G401.6 (cell line): ENCODE data around the gene HUNK.
"Not testable (repeated sequence)": the region's sequence is repeated elsewhere in the genome, so short reads cannot be mapped to it uniquely, and the experiment has no call there.

Experiments used
- FAIRE-seq: peaks from 2 replicates; lab custom pipeline; 2012; peaks lifted over from hg19 to GRCh38; lab: Jason Lieb, UNC

HUNK gene

DNA sequence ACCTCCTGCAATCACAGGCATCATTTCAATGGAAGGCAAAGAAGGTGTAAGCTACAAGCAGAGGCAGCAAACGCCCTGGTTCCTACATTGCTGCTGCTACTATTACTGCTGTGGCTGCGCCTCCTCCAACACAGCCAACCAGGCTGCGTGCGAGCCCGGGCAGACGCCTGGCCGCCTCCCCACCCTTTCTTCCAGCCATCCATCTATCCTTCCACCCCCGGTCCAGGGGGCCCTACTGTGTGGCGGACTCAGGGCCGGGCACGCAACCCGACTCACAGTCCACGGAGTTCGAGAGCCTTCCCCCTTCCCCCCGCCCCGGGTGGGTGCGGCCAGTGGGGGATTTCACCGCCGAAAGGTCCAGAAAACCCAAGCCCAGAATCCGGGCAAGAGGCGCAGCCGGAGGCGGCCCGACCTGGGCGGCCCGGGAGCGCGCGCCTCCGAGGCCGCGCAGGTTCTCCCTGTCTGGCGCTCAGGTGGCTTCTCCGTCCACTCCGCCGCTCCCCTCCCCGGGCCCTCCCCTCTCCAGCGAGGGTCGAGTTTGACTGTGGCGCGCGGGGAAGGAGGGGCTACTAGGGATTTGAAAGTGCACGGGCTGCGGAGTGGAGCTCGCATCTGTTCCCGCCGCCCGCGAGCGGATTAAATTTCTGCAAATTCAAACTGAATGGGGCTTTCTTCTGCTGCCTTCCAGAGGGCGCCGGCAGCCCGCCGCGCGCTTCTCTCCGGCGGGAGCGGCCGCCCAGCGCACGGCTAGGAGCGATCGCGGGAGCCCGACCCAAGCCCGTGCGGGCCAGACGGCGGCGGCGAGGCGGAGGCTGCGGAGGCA, at the start of gene HUNK:
Gene HUNK (plus strand): TSS at position 569 of the 823 bp plus-strand sequence. CDS start 655 bp downstream, outside the sequence.
- no peak for FAIRE-seq

DNA sequence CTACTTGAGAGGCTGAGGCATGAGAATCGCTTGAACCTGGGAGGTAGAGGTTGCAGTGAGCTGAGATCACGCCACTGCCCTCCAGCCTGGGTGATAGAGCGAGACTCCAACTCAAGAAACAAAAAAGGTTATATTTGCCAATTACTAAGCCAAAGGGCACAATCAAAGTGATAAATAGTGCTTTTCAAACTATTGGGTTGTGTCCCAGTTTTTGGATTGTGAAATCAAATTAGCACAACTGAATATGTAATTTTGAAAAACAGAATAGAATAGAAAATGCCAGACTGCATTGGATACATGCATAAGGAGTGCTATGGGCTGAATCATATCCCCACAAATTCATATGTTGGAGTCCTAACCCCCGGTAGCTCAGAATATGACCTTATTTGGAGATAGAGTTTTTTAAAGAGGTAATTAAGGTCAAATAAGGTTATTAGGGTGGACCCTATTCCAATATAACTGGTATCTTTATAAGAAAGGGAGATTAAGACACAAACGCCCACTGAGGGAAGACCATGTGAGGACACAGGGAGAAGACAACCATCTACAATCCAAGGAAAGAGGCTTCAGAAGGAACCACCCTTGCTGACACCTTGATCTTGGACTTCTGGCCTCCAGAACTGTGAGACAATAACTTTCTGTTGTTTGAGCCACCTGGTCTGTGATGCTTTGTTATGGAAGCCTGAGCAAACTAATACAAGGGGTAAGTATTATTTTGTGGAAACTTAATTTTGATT, 42.9 kb upstream of the HUNK start:
- FAIRE-seq, result no peak

DNA sequence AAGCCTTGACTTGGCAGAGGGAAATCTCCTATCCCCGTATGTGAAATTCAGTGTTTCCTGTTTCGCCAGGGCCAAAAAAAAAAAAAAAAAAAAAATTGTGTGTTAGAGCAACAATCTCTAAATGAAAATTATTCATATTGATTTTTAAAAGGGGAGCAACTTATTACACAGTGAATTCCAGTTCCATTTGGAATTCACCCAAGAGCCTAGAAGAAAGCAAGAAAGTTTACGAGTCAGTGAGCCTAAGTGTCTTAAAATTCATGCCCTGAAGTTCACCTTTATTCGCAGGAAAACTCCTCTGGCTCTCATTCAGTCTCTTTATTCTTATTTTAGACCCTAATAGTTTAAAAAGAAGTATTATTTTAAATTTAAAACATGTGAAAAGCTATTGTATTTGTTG, 42.1 kb upstream of the HUNK start:
- no peak for FAIRE-seq

DNA sequence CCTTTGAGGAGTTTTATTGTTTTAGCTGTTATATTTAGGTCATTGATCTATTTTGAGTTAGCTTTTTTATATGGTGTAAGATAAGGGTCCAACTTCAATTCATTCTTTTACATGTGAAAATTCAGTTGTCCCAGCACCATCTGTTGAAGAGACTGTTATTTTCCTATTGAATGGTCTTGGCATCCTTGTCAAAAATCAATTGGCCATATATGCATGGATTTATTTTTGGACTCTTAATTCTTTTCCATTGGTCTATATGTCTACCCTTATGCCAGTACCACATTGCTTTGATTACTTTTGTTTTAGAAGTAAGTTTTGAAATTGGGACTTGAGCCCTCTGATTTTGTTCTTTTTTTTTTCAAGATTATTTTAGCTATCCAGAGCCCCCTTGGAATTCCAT, 35.8 kb upstream of the HUNK start:
- no peak for FAIRE-seq

DNA sequence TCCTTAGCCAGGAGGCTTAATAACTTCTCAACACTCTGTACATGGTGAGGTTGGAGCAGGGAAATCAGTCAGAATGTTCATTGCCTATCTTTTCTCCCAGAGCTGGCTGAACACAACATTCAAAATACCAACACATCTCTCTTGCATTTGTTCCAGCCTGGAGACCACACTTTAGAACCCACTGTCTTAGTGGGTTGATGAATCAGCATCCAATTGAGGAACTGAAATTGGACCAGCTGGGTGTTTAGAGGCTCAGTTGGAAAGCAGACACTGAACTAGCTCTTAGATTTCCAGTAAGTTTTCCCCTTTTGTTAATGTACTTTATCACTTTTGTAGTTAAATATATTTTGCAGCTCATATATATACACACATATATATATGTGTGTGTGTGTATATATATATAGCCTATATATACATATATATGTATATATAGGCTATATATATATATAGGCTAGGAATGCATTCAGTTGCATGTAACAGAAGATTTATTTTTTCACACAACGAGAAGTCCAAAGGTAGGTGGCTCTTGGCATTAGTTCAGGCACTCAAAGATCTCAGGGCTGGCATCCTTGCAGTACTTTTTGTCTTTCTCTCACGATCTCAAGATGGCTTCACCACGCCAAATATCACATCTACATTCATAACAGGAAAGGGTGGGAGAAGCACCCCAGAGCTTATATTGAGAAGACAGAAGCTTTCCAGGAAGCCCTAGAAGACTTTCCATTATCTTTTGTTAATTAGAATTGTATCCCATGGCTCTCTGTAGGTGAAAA, 35.0 kb upstream of the HUNK start:
- no peak for FAIRE-seq

DNA sequence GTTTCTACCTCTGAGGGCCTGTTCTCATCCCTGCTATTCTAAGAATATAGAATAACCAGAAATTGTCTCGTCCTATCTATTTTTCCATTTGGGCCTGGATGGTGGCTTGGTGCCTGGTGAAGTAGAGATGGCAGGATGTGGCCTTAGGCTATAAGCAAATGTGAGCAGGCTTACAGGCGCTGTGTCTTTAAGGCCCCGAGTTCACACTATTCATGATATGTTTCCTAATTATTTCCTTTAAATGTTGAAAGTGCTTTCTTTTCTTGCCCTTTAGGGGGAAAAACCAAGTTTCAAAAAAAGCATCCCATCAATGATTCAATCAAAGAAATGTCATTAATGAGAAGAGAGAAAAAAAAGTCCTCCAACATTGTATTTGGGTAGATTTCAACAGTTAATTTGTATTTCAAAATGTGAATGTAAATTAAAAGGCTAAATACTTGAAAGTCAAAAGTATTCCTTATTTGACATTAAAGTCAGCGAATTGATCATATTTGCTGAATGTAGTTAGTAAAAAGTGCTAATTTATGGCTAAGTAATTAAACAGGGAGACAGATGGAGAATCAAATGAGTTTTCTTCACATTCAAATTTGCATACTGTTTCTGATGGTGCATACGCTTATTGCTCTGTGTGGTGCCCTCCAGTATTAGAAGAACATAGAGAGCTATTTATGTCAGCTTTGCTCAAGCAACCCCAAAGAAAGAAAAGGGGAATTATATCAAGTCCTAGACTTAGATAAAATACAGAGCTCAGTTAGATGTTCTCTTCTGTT, 34.0 kb upstream of the HUNK start:
- no peak for FAIRE-seq

DNA sequence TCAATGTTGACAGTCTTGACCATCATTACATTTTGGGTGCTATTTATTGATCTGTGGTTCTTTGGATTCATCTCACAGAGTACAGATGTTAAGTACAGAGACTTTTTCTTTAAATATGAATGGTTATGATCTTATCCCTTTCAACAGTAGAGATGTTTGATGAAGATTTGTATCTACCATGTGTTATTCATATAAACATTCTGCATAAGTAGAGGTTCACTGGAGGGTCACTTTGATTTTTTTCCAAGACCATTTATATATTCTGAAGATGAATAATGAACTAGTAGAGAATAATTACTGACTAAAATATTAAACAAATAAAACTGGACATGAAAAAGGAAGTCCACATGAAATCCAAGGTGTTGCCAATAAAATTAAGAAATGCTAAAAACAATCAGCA, 28.6 kb upstream of the HUNK start:
- no peak for FAIRE-seq

DNA sequence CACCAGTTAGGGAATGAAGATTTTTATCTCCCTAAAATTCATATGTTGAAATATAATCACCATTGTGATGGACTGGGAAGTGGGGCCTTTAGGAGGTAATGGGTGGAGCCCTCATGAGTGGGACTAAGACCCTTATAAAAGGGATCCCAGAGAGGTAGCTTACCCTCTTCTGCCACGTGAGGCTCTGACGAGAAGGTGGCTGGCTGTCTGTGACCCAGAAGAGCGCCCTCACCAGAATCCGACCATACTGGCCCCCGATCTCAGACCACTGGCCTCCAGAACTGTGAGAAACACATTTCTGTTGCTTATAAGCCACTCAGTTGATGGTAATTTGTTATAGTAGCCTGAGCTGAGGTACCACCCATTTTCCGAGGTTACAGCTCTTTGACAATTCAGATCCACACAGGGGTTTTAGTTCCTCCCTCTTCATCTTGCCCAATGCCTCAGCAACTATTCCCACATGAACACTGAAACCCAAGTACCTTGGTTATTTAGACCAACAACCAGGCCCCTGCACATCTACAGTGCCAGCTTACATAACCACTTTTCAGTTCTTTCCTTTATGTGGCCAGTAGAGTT, 27.6 kb upstream of the HUNK start:
- FAIRE-seq, result no peak

DNA sequence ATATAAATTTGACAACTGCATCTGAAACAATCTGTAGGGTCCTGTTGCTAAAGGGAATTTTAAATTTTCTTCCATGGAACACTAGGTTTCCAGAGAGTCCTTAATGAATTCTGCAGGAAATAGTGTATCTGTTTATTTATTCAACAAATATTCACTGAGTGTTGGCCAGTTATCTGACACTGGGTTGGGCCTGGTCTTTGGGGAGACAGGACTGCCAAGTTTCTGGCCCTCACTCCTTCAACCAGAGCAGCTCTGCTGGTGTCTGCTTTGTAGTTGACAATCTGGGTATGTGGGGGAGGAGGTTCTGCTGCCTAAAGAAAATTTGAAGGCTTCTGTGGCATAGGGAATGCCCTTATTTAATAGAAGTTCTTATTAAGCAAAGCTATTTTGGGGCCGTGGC, 26.1 kb upstream of the HUNK start:
- no peak for FAIRE-seq

DNA sequence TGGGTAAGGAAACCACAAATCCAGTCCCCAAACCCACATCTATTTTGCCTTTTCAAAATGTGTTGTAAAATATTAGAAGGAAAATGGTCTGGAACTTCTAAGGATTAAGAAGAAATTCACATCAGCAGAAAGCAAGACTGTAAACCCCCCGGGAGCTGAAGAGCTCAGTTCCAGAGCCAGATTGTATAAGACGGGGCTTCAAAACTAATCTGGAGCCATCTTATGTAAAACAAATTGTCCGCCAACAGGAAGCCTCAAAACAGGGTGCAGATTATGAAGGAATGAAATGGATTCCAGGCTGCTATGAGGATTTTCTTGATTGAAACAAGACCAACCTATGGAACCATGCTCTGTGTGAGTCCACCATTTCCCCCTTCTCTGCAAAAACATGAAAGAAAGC, 25.1 kb upstream of the HUNK start:
- FAIRE-seq, result no peak

DNA sequence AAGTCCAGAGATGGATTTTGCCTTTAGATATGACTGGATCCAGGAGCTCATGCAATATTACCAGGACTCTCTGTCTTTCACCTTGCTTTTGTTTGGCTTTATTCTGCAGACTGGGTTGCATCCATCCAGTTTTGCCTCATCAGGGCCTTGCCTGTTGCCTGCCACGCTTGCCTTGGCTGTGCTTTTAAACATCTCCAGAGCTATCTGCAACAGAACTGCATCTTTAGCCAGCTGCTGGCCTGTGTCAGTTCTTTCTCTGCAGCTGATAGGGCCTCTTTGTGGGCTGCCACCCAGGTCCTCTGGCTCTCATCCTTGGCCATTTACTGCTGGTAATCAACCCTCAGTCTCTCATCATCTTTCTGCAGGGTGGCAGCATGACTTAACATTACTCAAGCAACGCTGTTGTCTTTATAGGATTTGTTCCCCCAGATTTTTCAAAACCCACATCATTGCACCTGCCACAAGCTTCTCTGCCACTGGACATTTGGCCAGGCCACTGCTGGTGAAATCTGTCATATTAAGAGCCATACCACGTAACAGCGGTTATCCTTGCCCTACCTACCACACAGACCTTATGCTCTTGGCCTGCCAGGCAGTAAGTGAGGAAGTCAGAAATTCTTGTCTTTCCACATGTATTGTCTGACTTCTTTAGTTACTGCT, 24.4 kb upstream of the HUNK start:
- FAIRE-seq, result no peak

DNA sequence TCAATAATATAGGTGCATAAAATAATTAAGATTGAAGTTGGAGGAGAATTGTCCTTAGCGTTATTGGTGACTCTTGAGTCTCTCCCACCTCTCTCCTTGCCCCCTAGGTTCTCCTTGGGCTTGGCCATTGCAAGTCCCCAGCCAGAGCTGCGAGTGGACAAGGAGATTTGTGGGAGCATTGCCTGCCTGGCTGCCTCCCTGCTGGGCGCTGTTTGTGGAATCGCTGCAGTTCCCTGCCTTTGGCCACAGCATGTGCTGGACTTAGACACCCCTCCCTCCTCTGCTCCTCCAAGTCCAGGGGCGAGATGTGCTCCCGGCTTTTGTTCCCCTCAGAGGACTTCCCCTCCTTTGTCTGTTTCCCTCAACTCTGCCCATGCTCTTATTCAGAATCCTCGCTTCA, 21.9 kb upstream of the HUNK start:
- no peak for FAIRE-seq

DNA sequence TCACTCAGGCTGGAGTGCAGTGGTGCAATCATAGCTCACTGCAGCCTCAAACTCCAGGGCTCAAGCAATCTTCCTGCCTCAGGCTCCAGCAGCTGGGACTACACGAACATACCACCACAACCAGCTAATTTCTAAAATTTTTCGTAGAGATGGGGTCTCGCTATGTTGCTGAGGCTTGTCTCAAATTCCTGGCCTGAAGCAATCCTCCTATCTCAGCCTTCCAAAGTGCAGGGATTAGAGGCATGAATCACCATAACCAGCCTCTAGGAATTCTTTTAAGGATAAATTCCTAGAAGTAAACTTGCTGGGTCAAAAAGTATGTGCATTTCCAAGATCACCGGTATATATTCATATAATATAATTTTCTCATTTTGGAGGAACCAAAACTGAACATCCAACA, 17.6 kb upstream of the HUNK start:
- no peak for FAIRE-seq

DNA sequence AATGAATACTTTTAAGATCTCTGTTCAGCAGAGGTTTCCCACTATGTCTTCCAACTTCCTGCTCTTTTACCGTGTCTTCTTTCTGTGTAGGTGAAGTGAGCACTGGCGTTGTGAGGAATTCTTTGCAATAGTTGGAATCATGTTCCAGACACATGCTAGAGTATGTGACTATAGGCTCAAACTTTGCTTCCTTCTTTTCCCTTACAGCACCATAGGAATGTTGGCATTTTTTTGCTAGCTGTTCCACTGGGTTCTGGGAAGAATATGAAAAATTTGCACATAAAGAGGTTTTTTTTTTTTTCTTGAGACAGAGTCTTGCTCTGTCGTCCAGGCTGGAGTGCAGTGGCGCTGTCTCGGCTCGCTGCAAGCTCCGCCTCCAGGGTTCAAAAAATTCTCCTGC, 15.7 kb upstream of the HUNK start:
- FAIRE-seq, result no peak

DNA sequence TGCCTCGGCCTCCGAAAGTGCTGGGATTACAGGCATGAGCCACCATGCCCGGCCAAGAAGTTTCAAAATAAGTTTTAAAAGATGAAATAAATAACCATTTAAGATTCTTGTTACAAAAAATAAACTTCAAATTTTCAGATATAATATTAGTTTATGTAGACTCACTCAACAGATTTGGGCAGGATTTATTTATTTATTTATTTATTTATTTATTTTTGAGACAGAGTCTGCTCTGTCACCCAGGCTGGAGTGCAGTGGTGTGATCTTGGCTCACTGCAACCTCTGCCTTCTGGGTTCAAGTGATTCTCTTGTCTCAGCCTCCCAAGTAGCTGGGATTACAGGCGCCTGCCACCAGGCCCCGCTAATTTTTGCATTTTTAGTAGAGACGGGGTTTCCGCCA, 15.2 kb upstream of the HUNK start:
- FAIRE-seq, result not testable (repeated sequence)

DNA sequence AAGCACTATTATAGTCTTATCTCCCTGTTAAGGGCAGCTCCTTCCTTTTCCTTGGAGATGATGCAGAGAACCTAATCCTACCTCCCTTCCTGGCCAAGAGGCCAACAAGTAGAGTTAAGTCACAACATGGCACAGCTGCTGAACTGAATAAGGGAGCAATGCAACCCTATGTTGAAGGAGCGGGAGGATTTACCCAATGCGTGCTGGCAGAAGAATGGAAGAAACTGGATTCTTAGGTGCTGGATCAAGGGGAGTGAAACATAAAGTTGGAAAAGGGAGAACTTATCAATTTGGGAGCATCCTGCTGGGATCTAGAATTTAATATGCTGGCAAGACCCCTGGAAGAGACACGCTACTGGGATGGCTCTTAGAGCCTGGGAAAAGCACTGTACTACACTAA, 12.0 kb upstream of the HUNK start:
- FAIRE-seq, result no peak

DNA sequence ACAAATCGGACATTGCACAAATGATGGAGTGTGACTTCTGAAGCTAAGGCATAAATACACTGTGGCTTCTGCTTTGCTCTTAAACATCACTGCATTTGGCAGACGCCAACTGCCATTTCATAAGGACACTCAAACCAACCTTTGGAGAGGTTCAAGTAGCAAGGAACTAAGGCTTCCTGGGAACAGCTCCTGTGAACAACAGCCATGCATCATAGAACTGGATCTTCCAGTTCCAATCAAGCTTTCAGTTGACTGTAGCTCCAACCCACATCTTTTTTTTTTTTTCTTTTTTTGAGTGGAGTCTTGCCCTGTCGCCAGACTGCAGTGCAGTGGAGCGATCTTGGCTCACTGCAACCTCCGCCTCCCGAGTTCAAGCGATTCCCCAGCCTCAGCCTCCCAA, 10.7 kb upstream of the HUNK start:
- FAIRE-seq, result no peak

DNA sequence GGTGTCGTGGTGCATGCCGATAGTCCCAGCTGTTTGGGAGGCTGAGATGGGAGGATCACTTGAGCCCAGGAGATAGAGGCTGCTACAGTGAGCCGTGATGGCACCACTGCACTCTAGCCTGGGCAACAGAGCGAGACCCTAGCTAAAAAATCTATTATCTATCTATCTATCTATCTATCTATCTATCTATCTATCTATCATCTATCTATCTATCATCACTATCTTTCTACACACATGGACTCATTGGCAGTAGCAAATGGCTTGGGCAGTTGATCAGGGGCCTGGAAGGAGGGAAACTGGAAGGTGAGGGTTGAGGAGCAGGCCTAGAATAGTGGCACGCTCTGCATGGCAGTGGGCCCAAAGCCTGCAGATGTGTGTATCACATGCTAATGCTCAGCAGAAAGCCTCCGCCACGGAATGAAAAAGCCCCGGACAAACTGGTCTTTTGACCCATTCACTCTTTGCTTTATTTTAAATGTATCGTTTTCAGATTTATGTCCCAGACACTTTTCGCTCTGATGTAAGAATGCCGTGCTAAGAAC, 7.3 kb upstream of the HUNK start:
- FAIRE-seq, result no peak

DNA sequence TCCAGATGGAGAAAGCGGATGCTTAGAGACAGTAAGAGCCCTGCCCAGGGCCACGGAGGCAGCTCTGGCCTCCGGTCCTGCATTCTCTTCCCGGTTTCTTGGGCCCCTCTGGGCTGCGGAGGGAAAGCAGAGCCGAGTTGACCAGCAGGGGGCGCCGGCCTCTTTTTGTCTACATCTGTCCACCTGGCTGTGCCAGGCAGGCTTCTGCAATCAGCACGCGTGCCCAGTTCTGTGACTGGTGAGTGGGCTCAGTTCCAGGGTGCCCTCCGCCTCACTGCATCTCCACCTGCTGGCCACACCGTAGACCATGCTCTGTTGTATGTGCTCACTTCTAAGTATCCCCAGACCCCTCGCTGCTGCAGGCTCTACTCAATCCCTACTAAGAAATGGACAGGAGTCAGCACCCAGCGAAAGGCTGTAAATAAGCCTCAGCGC, 6.7 kb upstream of the HUNK start:
- no peak for FAIRE-seq

DNA sequence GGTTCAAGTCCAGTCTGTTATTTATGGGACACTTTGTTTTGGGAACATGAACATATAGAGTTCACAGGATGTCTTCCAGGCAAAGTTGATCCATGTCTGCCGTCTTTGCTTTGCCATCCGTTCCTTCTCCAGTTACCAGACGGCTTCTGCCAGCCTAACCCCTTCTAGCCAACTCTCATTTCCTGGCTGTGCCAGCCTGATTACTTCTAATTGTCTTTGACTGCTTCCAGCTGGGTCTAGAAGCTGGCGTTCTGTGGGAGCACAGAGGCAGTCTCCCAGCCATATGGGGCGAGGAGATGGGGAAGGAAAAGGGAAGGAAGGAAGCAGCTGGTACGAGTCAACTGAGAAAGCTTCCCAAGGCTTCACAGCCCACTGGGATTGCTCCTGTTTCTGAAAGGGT, 3.1 kb upstream of the HUNK start:
- no peak for FAIRE-seq
